ENCODE data around the gene ADAM20.

DNA sequence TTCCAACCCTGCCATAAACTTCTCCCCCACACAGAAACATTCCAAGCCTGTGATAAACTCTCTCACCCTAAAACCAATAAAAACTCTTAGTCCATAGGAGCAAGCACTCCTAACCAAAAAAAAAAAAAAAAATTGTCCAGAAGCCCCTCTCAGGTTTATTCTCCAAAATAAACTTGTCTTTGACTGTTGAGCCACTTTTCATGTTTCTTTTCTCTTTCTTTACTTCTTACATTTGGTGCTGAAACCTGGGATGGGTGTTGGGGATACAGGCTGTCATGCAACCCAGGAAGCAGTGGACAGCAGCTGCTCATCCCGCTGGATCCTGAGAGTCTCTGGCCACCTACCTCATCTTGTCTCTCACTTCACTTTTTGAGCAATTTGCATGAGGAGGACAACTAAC, 2.0 kb upstream of the ADAM20 start:
- TF ChIP-seq, protein P1, sequence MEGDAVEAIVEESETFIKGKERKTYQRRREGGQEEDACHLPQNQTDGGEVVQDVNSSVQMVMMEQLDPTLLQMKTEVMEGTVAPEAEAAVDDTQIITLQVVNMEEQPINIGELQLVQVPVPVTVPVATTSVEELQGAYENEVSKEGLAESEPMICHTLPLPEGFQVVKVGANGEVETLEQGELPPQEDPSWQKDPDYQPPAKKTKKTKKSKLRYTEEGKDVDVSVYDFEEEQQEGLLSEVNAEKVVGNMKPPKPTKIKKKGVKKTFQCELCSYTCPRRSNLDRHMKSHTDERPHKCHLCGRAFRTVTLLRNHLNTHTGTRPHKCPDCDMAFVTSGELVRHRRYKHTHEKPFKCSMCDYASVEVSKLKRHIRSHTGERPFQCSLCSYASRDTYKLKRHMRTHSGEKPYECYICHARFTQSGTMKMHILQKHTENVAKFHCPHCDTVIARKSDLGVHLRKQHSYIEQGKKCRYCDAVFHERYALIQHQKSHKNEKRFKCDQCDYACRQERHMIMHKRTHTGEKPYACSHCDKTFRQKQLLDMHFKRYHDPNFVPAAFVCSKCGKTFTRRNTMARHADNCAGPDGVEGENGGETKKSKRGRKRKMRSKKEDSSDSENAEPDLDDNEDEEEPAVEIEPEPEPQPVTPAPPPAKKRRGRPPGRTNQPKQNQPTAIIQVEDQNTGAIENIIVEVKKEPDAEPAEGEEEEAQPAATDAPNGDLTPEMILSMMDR (IDR thresholded peaks at IDR 0.05): no peak
- TF ChIP-seq POLR2A (IDR thresholded peaks at IDR 0.05): no peak

Data from heart left ventricle (tissue), 13 donors.